Measurements from ENCODE around the gene BSPRY. TPM values are rescaled to one million over a fixed set of nuclear protein-coding genes. Genes with fewer than 3 reads are reported as not detected.
A peak's percentile ranks its signal among the peaks of the same experiment; 100 is the strongest.

BSPRY gene
- total and polyA plus RNA-seq, 2 donors (not counting 1 experiment from before 2014, with no cell fraction given) = not detected

DNA sequence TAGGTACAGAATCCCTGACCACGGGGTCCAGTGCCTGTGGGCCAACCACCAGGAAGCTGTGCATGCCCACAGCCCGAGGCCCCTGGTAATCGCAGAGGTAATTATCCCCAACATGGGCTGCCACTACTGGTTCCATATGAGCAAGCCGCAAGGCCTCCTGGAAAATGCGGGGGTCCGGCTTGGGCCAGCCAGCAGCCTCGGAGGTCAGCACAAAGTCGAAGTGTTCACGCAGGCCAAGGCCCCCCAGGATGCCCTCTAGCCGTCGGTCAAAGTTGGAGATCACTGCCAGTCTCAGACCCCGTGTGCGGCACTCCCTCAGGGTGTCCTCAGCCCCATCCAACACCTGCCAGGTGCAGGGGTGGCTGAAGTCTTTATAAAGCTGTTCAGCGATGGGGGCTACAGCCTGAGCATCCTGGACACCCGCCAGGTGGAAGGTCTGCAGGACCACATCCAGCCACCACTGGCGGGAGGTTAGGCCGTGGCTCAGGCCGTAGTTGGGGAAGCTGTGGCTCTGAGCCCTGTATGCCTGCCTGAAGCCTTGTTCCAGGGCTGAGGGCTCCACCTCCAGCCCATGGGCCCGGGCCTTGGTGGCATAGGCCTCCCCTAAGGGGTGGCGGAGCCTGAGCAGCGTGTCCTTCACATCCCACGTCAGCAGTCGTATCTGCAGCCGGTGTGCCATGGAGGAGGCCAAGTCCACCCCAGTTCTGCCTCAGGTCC is 24.5 kb downstream of the BSPRY start:
- no peak overlapping the region for H3K4me3 ChIP-seq (replicated peaks in 1 of 4; ENCODE audit: control extremely low read depth in 1 of 4, insufficient read depth in 1 of 4, low read depth in 3 of 4, low read length in 4 of 4)

DNA sequence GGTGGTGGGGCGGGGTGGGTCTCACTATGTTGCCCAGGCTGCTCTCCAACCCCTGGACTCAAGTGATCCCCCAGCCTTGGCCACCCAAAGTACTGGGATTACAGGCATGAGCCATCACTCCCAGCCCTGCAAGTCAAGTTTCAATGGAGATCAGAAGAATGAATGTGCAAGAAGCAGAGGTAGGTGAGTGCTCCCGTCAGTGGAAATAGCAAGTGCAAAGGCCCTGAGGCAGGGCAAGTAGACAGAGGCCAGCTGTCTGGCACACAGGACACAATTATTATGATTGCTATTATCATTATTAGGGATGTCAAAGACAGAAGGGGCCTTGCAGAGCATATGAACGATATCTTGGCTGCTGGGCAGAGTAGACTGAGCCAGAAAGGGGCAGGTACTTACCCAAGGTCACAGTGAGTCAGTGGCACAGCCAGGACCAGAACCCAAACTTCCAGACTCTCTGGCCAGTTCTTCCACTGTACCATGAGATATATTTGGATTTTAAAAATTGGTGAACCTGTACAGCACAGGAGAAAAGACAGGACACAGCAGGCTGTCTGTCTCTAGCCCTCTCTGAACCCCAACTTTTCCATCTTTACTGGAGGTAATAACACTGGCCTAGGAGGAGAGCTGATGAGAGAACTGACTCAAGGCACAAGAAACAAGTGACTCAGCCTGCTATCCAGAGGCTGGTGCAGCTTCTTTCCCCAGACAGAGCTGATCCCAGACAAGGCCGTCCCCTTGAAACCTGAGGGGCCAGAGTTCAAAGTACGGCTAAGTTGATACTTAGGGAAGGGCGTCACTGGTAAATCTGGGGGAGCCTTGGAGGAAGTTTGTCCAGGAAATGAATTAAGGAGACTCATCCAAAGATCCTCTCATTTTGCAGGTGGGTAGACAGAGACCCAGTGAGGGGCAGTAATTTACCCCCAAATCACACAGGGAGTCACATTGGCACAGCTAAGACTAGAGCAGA is 26.0 kb downstream of the BSPRY start:
- Histone ChIP-seq H3K79me2 (ENCODE audit: control insufficient read depth, insufficient read depth, low read length) (no peaks in the 10 kb centered on the region), H3K27me3 (ENCODE audit: control insufficient read depth, insufficient read depth, low read length) (no peaks in the 10 kb centered on the region), H3K9me3 (ENCODE audit: control insufficient read depth, insufficient read depth, low read depth, low read length) (no peaks in the 10 kb centered on the region), H3K4me2 (ENCODE audit: extremely low read depth, insufficient read depth, low read length) (no peak overlapping the region), H3K27ac (ENCODE audit: insufficient read depth, low read length) (no peak overlapping the region), H4K20me1 (ENCODE audit: control insufficient read depth, extremely low read depth, insufficient read depth, low read length) (no peaks in the 10 kb centered on the region), H3K9ac (ENCODE audit: insufficient read depth, low read length) (no peak overlapping the region), H2AFZ (ENCODE audit: low read length) (no peak overlapping the region), H3K4me3 (replicated peaks in 1 of 4; ENCODE audit: control extremely low read depth in 1 of 4, insufficient read depth in 1 of 4, low read depth in 3 of 4, low read length in 4 of 4) (peak overlapping the region in 1 of 4 experiments; percentile 84), H3K4me1 (ENCODE audit: control insufficient read depth, extremely low read depth, insufficient read depth, low read length) (peaks cover 2% of the 10 kb centered on the region), H3K36me3 (ENCODE audit: control insufficient read depth, insufficient read depth, low read length) (peaks cover 4% of the 10 kb centered on the region)
- TF ChIP-seq, protein P1, sequence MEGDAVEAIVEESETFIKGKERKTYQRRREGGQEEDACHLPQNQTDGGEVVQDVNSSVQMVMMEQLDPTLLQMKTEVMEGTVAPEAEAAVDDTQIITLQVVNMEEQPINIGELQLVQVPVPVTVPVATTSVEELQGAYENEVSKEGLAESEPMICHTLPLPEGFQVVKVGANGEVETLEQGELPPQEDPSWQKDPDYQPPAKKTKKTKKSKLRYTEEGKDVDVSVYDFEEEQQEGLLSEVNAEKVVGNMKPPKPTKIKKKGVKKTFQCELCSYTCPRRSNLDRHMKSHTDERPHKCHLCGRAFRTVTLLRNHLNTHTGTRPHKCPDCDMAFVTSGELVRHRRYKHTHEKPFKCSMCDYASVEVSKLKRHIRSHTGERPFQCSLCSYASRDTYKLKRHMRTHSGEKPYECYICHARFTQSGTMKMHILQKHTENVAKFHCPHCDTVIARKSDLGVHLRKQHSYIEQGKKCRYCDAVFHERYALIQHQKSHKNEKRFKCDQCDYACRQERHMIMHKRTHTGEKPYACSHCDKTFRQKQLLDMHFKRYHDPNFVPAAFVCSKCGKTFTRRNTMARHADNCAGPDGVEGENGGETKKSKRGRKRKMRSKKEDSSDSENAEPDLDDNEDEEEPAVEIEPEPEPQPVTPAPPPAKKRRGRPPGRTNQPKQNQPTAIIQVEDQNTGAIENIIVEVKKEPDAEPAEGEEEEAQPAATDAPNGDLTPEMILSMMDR (conservative IDR thresholded peaks at IDR 0.05 in 1 of 2, IDR thresholded peaks at IDR 0.05 in 1 of 2; ENCODE audit: low read depth in 1 of 2, low read length in 2 of 2) = no peak
- TF ChIP-seq EZH2 (IDR thresholded peaks at IDR 0.05; ENCODE audit: low read length, missing control alignments) = no peak
- no peak for DNase-seq (ENCODE audit: low read depth in 2 of 2)

More for the DNA sequence above, 24.5 kb downstream of the BSPRY start:
- Histone ChIP-seq H3K36me3 (ENCODE audit: control insufficient read depth, insufficient read depth, low read length) (peaks cover 4% of the 10 kb centered on the region), H4K20me1 (ENCODE audit: control insufficient read depth, extremely low read depth, insufficient read depth, low read length) (no peaks in the 10 kb centered on the region), H3K27me3 (ENCODE audit: control insufficient read depth, insufficient read depth, low read length) (no peaks in the 10 kb centered on the region), H3K4me2 (ENCODE audit: extremely low read depth, insufficient read depth, low read length) (no peak overlapping the region), H3K79me2 (ENCODE audit: control insufficient read depth, insufficient read depth, low read length) (no peaks in the 10 kb centered on the region), H3K27ac (ENCODE audit: insufficient read depth, low read length) (no peak overlapping the region), H3K4me1 (ENCODE audit: control insufficient read depth, extremely low read depth, insufficient read depth, low read length) (peaks cover 2% of the 10 kb centered on the region), H3K9ac (ENCODE audit: insufficient read depth, low read length) (no peak overlapping the region), H3K9me3 (ENCODE audit: control insufficient read depth, insufficient read depth, low read depth, low read length) (no peaks in the 10 kb centered on the region), H2AFZ (ENCODE audit: low read length) (no peak overlapping the region)
- TF ChIP-seq, protein P1 (conservative IDR thresholded peaks at IDR 0.05 in 1 of 2, IDR thresholded peaks at IDR 0.05 in 1 of 2; ENCODE audit: low read depth in 1 of 2, low read length in 2 of 2) = no peak
- no peak for TF ChIP-seq EZH2 (IDR thresholded peaks at IDR 0.05; ENCODE audit: low read length, missing control alignments)
- DNase-seq (ENCODE audit: low read depth in 2 of 2) = no peak
